DND-41 (cell line): Measurements from ENCODE around the gene NOS2.

ENCODE experiments used
- CTCF ChIP-seq: IDR thresholded peaks from 2 replicates; pipeline ENCODE4 v1.5.1; 2012; ENCODE audit warnings: borderline replicate concordance, low read length, moderate library complexity, mild to moderate bottlenecking; ENCODE audit not compliant: poor library complexity, severe bottlenecking; ENCODE audit errors: extremely low read depth
- EZH2 ChIP-seq: IDR thresholded peaks from 3 replicates; pipeline ENCODE4 v1.6.1; 2012; ENCODE audit warnings: borderline replicate concordance, low read depth, mild to moderate bottlenecking, moderate library complexity, low read length, inconsistent platforms; ENCODE audit not compliant: severe bottlenecking

GRCh38 chr17:27754549-27754948, 45.8 kb downstream of the NOS2 start:
- TF ChIP-seq EZH2 (no peak), CTCF (no peak)
